Measurements from ENCODE around the gene BBS9. TPM values are rescaled to one million over a fixed set of nuclear protein-coding genes. Genes with fewer than 3 reads are reported as not detected.

The BBS9 gene
- total RNA-seq, 1 experiment from 2014 or later, result 26.4 TPM

DNA sequence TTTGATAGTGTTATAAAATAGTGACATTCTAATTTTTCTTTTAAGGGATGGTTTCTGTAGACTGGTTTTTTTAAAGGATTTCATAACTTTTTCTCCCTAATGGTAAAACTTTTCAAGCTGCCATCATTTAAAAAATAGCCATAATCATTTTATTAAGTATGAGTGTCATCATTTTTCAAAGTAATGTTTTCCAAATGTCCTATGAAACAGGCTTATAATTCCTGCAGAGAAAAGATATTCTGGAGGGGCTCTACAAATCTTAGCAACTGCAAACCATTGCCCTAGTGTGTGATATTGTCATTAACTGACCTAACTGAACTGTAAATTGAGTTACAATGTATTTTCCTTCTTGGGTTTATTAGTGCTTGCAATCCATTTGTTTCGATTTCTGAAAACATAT, 226.0 kb downstream of the BBS9 start:
- H3K23me2 ChIP-seq (ENCODE audit: insufficient read length, low read depth, low read length, poor library complexity, severe bottlenecking), result peaks cover 2% of the 10 kb centered on the region
- peaks cover 19 to 28% of the 10 kb centered on the region in 2 experiments for H3K4me1 Mint-ChIP-seq
- H3K36me3 Mint-ChIP-seq (ENCODE audit: insufficient read depth in 1 of 3, low read depth in 3 of 3), result no peaks in the 10 kb centered on the region
- H4K91ac ChIP-seq (ENCODE audit: insufficient read length, low read depth, low read length), result no peak overlapping the region
- WGBS (ENCODE audit: extremely low coverage, insufficient read length, low lambda C conversion rate), result no CpG with 5 or more reads among the region's 1 CpG
- no peak overlapping the region for H3K4me2 ChIP-seq (ENCODE audit: insufficient read depth, insufficient read length, low read length)
- H3K27ac ChIP-seq (ENCODE audit: insufficient read length, low read depth, low read length), result no peak overlapping the region
- H4K5ac ChIP-seq (ENCODE audit: insufficient read length, low read depth, low read length), result no peak overlapping the region
- no peak overlapping the region for H3K18ac ChIP-seq (ENCODE audit: insufficient read length, low read depth, low read length)
- no peak overlapping the region for H3K23ac ChIP-seq (ENCODE audit: insufficient read length, low read depth, low read length)
- H3K79me1 ChIP-seq (ENCODE audit: insufficient read depth, low read depth, low read length, poor library complexity, severe bottlenecking), result no peaks in the 10 kb centered on the region
- H3K4me1 ChIP-seq (ENCODE audit: insufficient read depth, low read length), result no peaks in the 10 kb centered on the region; the same call in 1 of the 2 replicates
- no peak overlapping the region for H3K27ac Mint-ChIP-seq
- TF ChIP-seq, protein P1, sequence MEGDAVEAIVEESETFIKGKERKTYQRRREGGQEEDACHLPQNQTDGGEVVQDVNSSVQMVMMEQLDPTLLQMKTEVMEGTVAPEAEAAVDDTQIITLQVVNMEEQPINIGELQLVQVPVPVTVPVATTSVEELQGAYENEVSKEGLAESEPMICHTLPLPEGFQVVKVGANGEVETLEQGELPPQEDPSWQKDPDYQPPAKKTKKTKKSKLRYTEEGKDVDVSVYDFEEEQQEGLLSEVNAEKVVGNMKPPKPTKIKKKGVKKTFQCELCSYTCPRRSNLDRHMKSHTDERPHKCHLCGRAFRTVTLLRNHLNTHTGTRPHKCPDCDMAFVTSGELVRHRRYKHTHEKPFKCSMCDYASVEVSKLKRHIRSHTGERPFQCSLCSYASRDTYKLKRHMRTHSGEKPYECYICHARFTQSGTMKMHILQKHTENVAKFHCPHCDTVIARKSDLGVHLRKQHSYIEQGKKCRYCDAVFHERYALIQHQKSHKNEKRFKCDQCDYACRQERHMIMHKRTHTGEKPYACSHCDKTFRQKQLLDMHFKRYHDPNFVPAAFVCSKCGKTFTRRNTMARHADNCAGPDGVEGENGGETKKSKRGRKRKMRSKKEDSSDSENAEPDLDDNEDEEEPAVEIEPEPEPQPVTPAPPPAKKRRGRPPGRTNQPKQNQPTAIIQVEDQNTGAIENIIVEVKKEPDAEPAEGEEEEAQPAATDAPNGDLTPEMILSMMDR (conservative IDR thresholded peaks at IDR 0.05), result no peak
- H2BK5ac ChIP-seq (ENCODE audit: insufficient read length, low read length), result no peak overlapping the region
- H3K79me2 ChIP-seq (ENCODE audit: insufficient read depth, low read length), result peaks cover 3% of the 10 kb centered on the region; the same call in 1 of the 2 replicates
- H3K14ac ChIP-seq (ENCODE audit: insufficient read depth, low read length), result no peak overlapping the region
- no peaks in the 10 kb centered on the region for H3K27me3 ChIP-seq (ENCODE audit: insufficient read depth, low read length)
- no peak overlapping the region for H3K4me3 Mint-ChIP-seq
- no peak overlapping the region for H2BK15ac ChIP-seq (ENCODE audit: low read depth, low read length)
- H2AFZ ChIP-seq (ENCODE audit: low read length), result no peak overlapping the region
- H4K20me1 ChIP-seq (ENCODE audit: control insufficient read depth, insufficient read depth, insufficient read length), result no peaks in the 10 kb centered on the region
- H3K4ac ChIP-seq (ENCODE audit: low read depth, low read length), result no peak overlapping the region
- H3K9me3 Mint-ChIP-seq, result no peaks in the 10 kb centered on the region
- no peak overlapping the region for H2BK120ac ChIP-seq (ENCODE audit: low read depth, low read length, poor library complexity, severe bottlenecking)
- H2BK20ac ChIP-seq (ENCODE audit: low read depth, low read length, poor library complexity, severe bottlenecking), result no peak overlapping the region
- no peak overlapping the region for H3T11ph ChIP-seq (ENCODE audit: low read length)
- no peak overlapping the region for H3K56ac ChIP-seq (ENCODE audit: insufficient read length, low read depth, low read length)
- H3K27me3 Mint-ChIP-seq (ENCODE audit: low read depth), result no peaks in the 10 kb centered on the region
- DNase-seq, result no peak
- H2AK5ac ChIP-seq (ENCODE audit: insufficient read length, low read length), result no peak overlapping the region
- no peak overlapping the region for H2BK12ac ChIP-seq (ENCODE audit: insufficient read length, low read depth, low read length)
- no peaks in the 10 kb centered on the region for H3K9me3 ChIP-seq (ENCODE audit: control insufficient read depth, low read depth, low read length)
- H4K8ac ChIP-seq (replicated peaks; ENCODE audit: insufficient read length, low read depth, low read length), result no peak overlapping the region
- H3K9ac ChIP-seq (ENCODE audit: extremely low read depth, insufficient read length, low read length), result no peak overlapping the region
